GM19455 (cell line): ENCODE results near the gene HYAL3.
A peak's percentile ranks its signal among the peaks of the same experiment; 100 is the strongest.

Experiments used
- ATAC-seq: cut with Tn5 transposase; IDR thresholded peaks from one replicate; pipeline ENCODE4 v1.9.1; 2021; ENCODE audit not compliant: unreplicated experiment

Gene HYAL3

GRCh38 chr3:50298836-50299637 is at the start of gene HYAL3, which contains the start of gene NAA80:
Gene HYAL3 (minus strand): TSS chr3:50299405. CDS start chr3:50295602, 3,803 bp downstream.
Gene NAA80 (minus strand): TSS chr3:50299405. CDS start chr3:50297463, 1,942 bp downstream.
- peak; percentile 82 for ATAC-seq

GRCh38 chr3:50347187-50347813 is 48.1 kb upstream of the HYAL3 start:
- no peak for ATAC-seq

- no peak for ATAC-seq
Measured at GRCh38 chr3:50345586-50346234, 46.5 kb upstream of the HYAL3 start, which contains the start of gene ZMYND10. Gene ZMYND10 (minus strand): TSS chr3:50345732. CDS start chr3:50345579, 153 bp downstream.

- no peak for ATAC-seq
Measured at GRCh38 chr3:50345008-50345407, 45.8 kb upstream of the HYAL3 start.

GRCh38 chr3:50342813-50343633 is 43.8 kb upstream of the HYAL3 start:
- ATAC-seq: no peak

- no peak for ATAC-seq
Measured at GRCh38 chr3:50341996-50342650, 42.9 kb upstream of the HYAL3 start.

GRCh38 chr3:50341537-50341936 is 42.3 kb upstream of the HYAL3 start:
- ATAC-seq: no peak

- ATAC-seq: no peak
Measured at GRCh38 chr3:50340448-50341329, 41.5 kb upstream of the HYAL3 start, which contains the start of gene RASSF1. Gene RASSF1 (minus strand): TSS chr3:50340836. CDS start chr3:50340805, 31 bp downstream.

GRCh38 chr3:50340147-50340447 is 40.9 kb upstream of the HYAL3 start:
- no peak for ATAC-seq

GRCh38 chr3:50339485-50340146 is 40.4 kb upstream of the HYAL3 start:
- no peak for ATAC-seq

- ATAC-seq: no peak
Measured at GRCh38 chr3:50338965-50339364, 39.8 kb upstream of the HYAL3 start.

GRCh38 chr3:50337175-50337861 is 38.1 kb upstream of the HYAL3 start:
- peak; percentile 66 for ATAC-seq

GRCh38 chr3:50336452-50337174 is 37.4 kb upstream of the HYAL3 start:
- ATAC-seq: peak; percentile 34

- no peak for ATAC-seq
Measured at GRCh38 chr3:50334339-50335075, 35.3 kb upstream of the HYAL3 start.

- no peak for ATAC-seq
Measured at GRCh38 chr3:50333744-50334328, 34.6 kb upstream of the HYAL3 start.

GRCh38 chr3:50331364-50331907 is 32.2 kb upstream of the HYAL3 start:
- no peak for ATAC-seq
